Glutamatergic neuron (in vitro differentiated cells): Measurements from ENCODE around the gene LRP1. TPM values are rescaled to one million over a fixed set of nuclear protein-coding genes. Genes with fewer than 3 reads are reported as not detected.

Source experiments
- DNase-seq: peaks from one replicate; pipeline ENCODE4 v3.0.0; 2022
- H3K27ac Mint-ChIP-seq: one replicate; pipeline ENCODE4 v1.8.0; 2020; ENCODE audit warnings: mild to moderate bottlenecking, mixed read lengths, inconsistent platforms; ENCODE audit not compliant: unreplicated experiment
- H3K27me3 Mint-ChIP-seq: one replicate; pipeline ENCODE4 v1.8.0; 2020; ENCODE audit warnings: mild to moderate bottlenecking, moderate library complexity, mixed read lengths, inconsistent platforms; ENCODE audit not compliant: unreplicated experiment
- H3K36me3 Mint-ChIP-seq: one replicate; pipeline ENCODE4 v1.8.0; 2020; ENCODE audit warnings: mild to moderate bottlenecking, mixed read lengths, inconsistent platforms; ENCODE audit not compliant: unreplicated experiment
- H3K4me1 Mint-ChIP-seq: one replicate; pipeline ENCODE4 v1.8.0; 2020; ENCODE audit warnings: mild to moderate bottlenecking, low read depth, mixed read lengths, inconsistent platforms; ENCODE audit not compliant: unreplicated experiment
- H3K4me3 Mint-ChIP-seq: one replicate; pipeline ENCODE4 v1.8.0; 2020; ENCODE audit warnings: mild to moderate bottlenecking, mixed read lengths, inconsistent platforms; ENCODE audit not compliant: unreplicated experiment
- H3K9me3 Mint-ChIP-seq: one replicate; pipeline ENCODE4 v1.8.0; 2020; ENCODE audit warnings: mild to moderate bottlenecking, moderate library complexity, mixed read lengths, inconsistent platforms; ENCODE audit not compliant: unreplicated experiment
- total RNA-seq: library from RNA; stranded (reverse); fragmentation: NEBNext Ultra II Directional; extraction: Animal tissue kit (Norgen Biotek cat#: 25700); gene quantifications from one replicate; pipeline ENCODE4 v1.2.1, GENCODE V29; 2021; ENCODE audit not compliant: unreplicated experiment
- TF ChIP-seq, protein P1 (sequence below): fragments of 200-600 bp; sonication (generic); IDR thresholded peaks from one replicate; pipeline ENCODE4 v1.5.0; 2021; ENCODE audit not compliant: partially characterized antibody, unreplicated experiment

LRP1 gene
- total RNA-seq, 1 donor from 2014 or later, result 125 TPM

DNA sequence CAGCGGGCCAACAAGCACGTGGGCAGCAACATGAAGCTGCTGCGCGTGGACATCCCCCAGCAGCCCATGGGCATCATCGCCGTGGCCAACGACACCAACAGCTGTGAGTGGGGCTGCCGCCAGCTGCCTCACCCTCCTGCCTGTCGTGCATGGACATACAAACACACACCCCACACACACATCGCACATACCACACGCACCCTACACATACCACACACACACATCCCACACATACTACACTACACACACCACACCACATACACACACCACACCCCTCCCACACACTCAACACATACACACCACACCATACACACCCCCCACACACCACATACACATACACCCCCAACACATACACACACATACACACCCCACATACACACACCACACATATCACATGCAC, 63.1 kb downstream of the LRP1 start:
- TF ChIP-seq, protein P1, sequence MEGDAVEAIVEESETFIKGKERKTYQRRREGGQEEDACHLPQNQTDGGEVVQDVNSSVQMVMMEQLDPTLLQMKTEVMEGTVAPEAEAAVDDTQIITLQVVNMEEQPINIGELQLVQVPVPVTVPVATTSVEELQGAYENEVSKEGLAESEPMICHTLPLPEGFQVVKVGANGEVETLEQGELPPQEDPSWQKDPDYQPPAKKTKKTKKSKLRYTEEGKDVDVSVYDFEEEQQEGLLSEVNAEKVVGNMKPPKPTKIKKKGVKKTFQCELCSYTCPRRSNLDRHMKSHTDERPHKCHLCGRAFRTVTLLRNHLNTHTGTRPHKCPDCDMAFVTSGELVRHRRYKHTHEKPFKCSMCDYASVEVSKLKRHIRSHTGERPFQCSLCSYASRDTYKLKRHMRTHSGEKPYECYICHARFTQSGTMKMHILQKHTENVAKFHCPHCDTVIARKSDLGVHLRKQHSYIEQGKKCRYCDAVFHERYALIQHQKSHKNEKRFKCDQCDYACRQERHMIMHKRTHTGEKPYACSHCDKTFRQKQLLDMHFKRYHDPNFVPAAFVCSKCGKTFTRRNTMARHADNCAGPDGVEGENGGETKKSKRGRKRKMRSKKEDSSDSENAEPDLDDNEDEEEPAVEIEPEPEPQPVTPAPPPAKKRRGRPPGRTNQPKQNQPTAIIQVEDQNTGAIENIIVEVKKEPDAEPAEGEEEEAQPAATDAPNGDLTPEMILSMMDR, result no peak
- Mint-ChIP-seq H3K4me3 (no peak overlapping the region), H3K4me1 (peaks cover 2% of the 10 kb centered on the region), H3K36me3 (peaks cover 9% of the 10 kb centered on the region), H3K9me3 (peaks cover 5% of the 10 kb centered on the region), H3K27me3 (peaks cover 15% of the 10 kb centered on the region), H3K27ac (no peak overlapping the region)
- no peak for DNase-seq

DNA sequence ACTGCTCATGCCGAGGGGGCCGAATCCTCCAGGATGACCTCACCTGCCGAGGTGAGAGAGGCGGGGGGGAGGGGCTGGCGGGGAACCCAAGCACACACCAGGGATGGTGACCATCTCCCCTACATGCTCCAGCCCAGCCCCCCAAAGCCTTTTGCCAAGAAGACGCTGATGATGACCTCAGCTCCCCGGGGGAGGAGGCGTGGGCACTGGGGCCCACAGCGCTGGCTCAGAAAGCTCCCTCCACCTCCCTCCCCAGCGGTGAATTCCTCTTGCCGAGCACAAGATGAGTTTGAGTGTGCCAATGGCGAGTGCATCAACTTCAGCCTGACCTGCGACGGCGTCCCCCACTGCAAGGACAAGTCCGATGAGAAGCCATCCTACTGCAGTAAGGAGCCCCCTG, 64.6 kb downstream of the LRP1 start:
- TF ChIP-seq, protein P1, result no peak
- Mint-ChIP-seq H3K4me1 (peaks cover 3% of the 10 kb centered on the region), H3K27ac (no peak overlapping the region), H3K27me3 (peaks cover 15% of the 10 kb centered on the region), H3K36me3 (peaks cover 9% of the 10 kb centered on the region), H3K4me3 (no peak overlapping the region), H3K9me3 (peaks cover 6% of the 10 kb centered on the region)
- no peak for DNase-seq

DNA sequence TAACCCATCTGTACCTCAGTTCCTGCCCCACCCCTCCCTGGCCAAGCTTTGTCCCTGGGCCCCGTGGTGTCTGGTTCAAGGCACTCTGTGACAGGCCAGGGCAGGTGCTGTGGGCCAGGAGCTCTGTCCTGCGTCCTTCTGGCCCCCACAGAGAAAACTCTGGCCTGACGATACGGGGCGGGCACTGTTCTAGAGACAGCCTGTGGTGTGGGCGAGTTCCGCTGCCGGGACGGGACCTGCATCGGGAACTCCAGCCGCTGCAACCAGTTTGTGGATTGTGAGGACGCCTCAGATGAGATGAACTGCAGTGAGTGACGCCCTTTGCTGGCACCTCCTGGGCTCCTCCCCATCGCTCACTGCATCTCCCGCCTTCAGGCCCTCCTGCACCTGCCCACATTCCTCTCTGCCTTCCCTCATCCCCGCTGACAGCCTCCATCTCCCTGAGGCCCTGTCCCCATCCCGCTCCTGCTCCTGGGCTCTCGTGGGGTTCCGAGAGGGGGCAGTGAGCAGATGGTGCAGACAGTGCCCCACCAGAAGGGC, 65.5 kb downstream of the LRP1 start:
- Mint-ChIP-seq H3K4me1 (peaks cover 3% of the 10 kb centered on the region), H3K27ac (no peak overlapping the region), H3K9me3 (peaks cover 6% of the 10 kb centered on the region), H3K27me3 (peaks cover 20% of the 10 kb centered on the region), H3K36me3 (peaks cover 9% of the 10 kb centered on the region), H3K4me3 (no peak overlapping the region)
- DNase-seq, result no peak
- TF ChIP-seq, protein P1, result no peak

DNA sequence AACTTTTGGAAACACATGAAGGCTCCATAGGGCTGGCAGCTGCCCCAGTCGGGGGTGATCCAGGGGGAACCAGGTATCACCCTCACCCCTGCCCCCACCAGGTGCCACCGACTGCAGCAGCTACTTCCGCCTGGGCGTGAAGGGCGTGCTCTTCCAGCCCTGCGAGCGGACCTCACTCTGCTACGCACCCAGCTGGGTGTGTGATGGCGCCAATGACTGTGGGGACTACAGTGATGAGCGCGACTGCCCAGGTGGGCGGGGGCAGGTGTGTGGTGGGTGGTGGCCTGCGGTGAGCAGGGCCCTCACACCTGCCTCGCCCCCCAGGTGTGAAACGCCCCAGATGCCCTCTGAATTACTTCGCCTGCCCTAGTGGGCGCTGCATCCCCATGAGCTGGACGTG, 66.0 kb downstream of the LRP1 start:
- DNase-seq, result no peak
- H3K36me3 Mint-ChIP-seq, result peaks cover 9% of the 10 kb centered on the region
- peaks cover 20% of the 10 kb centered on the region for H3K27me3 Mint-ChIP-seq
- H3K9me3 Mint-ChIP-seq, result peaks cover 6% of the 10 kb centered on the region
- H3K27ac Mint-ChIP-seq, result no peak overlapping the region
- TF ChIP-seq, protein P1, result no peak
- H3K4me3 Mint-ChIP-seq, result no peak overlapping the region
- peaks cover 3% of the 10 kb centered on the region for H3K4me1 Mint-ChIP-seq

DNA sequence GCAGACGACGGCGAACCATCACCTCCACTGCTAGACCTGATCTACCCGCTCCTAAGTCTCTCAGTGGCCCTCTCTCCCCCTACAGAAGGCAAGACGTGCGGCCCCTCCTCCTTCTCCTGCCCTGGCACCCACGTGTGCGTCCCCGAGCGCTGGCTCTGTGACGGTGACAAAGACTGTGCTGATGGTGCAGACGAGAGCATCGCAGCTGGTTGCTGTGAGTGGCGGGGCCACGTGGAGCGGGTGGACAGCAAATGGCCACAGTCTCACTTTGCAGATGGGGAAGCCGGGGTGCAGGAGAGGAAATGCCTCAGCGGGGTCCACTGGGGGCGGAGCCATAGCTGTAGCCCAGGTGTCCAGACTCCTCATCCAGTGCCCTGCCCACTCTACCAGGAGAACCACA, 66.9 kb downstream of the LRP1 start:
- DNase-seq, result no peak
- Mint-ChIP-seq H3K4me1 (peaks cover 3% of the 10 kb centered on the region), H3K9me3 (peaks cover 6% of the 10 kb centered on the region), H3K36me3 (peaks cover 9% of the 10 kb centered on the region), H3K4me3 (no peak overlapping the region), H3K27me3 (peaks cover 22% of the 10 kb centered on the region), H3K27ac (no peak overlapping the region)
- TF ChIP-seq, protein P1, result no peak
